Ectodermal cell (in vitro differentiated cells): ENCODE results near the gene INTU.

Experiments
- H3K27ac ChIP-seq: 2 replicates; pipeline ENCODE4 v1.7.0; 2013; ENCODE audit warnings: mild to moderate bottlenecking, low read depth, low read length; ENCODE audit not compliant: insufficient read depth, poor library complexity, severe bottlenecking
- H3K27me3 ChIP-seq: 2 replicates; pipeline ENCODE4 v1.7.0; 2013; ENCODE audit warnings: mild to moderate bottlenecking, low read length; ENCODE audit not compliant: insufficient read depth, control insufficient read depth, poor library complexity, severe bottlenecking
- H3K36me3 ChIP-seq: one replicate; pipeline ENCODE4 v1.7.0; 2013; ENCODE audit warnings: low read length; ENCODE audit not compliant: control insufficient read depth, insufficient read depth
- H3K4me1 ChIP-seq: one replicate; pipeline ENCODE4 v1.7.0; 2013; ENCODE audit warnings: low read length; ENCODE audit not compliant: control insufficient read depth, insufficient read depth
- H3K4me3 ChIP-seq: 2 replicates; pipeline ENCODE4 v1.7.0; 2013; ENCODE audit warnings: low read depth, low read length, control low read depth; ENCODE audit not compliant: insufficient read depth
- H3K9me3 ChIP-seq: 2 replicates; pipeline ENCODE4 v1.7.0; 2013; ENCODE audit warnings: mild to moderate bottlenecking, low read length, moderate library complexity; ENCODE audit not compliant: control insufficient read depth
- WGBS, 2 experiments: methylation state at CpG; one replicate each; pipeline ENCODE4 v1.1.7; 2013; ENCODE audit warnings: missing lambda C conversion rate in 2 of 2; 5-methylcytosine and 5-hydroxymethylcytosine counted together

INTU gene

GRCh38 chr4:127734976-127735375 is 102.2 kb downstream of the INTU start:
- Histone ChIP-seq H3K9me3 (no peaks in the 10 kb centered on the region), H3K4me1 (no peaks in the 10 kb centered on the region), H3K4me3 (no peak overlapping the region), H3K27ac (no peak overlapping the region), H3K27me3 (no peaks in the 10 kb centered on the region), H3K36me3 (no peaks in the 10 kb centered on the region)
- 88 to 98% methylated on average over 2 of the region's 2 CpGs for WGBS, 2 experiments

GRCh38 chr4:127737295-127737694 is 104.5 kb downstream of the INTU start:
- Histone ChIP-seq H3K27me3 (no peaks in the 10 kb centered on the region), H3K4me1 (no peaks in the 10 kb centered on the region), H3K9me3 (no peaks in the 10 kb centered on the region), H3K36me3 (no peaks in the 10 kb centered on the region), H3K4me3 (no peak overlapping the region), H3K27ac (no peak overlapping the region)
- WGBS, 2 experiments = 92 to 94% methylated on average over 4 of the region's 4 CpGs

GRCh38 chr4:127741247-127741646 is 108.5 kb downstream of the INTU start:
- Histone ChIP-seq H3K27me3 (no peaks in the 10 kb centered on the region), H3K36me3 (no peaks in the 10 kb centered on the region), H3K4me1 (no peaks in the 10 kb centered on the region), H3K9me3 (no peaks in the 10 kb centered on the region), H3K27ac (no peak overlapping the region), H3K4me3 (no peak overlapping the region)
- WGBS, 2 experiments = 92 to 95% methylated on average over 1 of the region's 1 CpG

- no peaks in the 10 kb centered on the region for H3K36me3 ChIP-seq
- no peaks in the 10 kb centered on the region for H3K9me3 ChIP-seq
- WGBS, 2 experiments = 93% methylated on average over 4 of the region's 4 CpGs
- H3K27me3 ChIP-seq = no peaks in the 10 kb centered on the region
- H3K4me1 ChIP-seq = no peaks in the 10 kb centered on the region
- no peak overlapping the region for H3K27ac ChIP-seq
- no peak overlapping the region for H3K4me3 ChIP-seq
Measured at GRCh38 chr4:127747883-127748282, 115.1 kb downstream of the INTU start.

DNA sequence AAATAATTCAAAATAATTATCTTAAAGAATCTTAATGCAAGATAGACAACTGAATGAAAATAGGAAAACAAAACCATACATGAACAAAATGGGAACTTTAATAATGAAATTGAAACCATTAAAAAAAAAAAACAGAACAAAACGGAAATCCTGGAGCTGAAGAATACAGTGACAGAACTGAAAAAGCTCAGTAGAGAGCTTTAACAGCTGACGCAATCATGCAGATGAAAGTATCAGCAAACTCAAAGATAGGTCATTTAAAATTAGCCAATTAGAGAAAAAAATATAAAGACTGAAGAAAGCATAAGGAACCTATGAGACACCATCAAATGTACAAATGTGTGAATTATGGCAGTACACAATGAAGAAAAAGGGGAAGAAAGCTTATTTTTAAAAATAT is 116.2 kb downstream of the INTU start:
- Histone ChIP-seq H3K27me3 (no peaks in the 10 kb centered on the region), H3K27ac (no peak overlapping the region), H3K9me3 (no peaks in the 10 kb centered on the region), H3K36me3 (no peaks in the 10 kb centered on the region), H3K4me1 (no peaks in the 10 kb centered on the region), H3K4me3 (no peak overlapping the region)
- 81 to 84% methylated on average over 2 of the region's 2 CpGs for WGBS, 2 experiments

DNA sequence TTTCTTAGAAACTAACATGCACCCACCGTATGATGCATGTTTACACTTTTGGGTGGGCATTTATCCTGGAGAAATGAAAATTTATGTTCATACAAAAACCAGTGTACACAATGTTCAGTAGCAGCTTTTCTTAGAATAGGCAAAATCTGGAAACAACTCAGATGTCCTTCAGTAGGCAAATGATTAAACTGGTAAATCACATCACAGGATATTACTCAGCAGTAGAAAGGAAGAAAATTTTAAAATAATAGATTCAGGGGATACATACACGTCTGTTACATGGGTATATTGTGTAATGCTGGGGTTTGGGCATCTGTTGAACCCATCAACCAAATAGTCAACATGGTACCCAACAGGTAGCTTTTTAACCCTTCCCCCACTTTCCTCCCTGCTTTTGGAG is 124.1 kb downstream of the INTU start:
- 89 to 92% methylated on average over 1 of the region's 2 CpGs for WGBS, 2 experiments

GRCh38 chr4:127759228-127759820 is 126.6 kb downstream of the INTU start:
- Histone ChIP-seq H3K27me3 (no peaks in the 10 kb centered on the region), H3K4me1 (no peaks in the 10 kb centered on the region), H3K36me3 (no peaks in the 10 kb centered on the region), H3K4me3 (no peak overlapping the region), H3K9me3 (no peaks in the 10 kb centered on the region), H3K27ac (no peak overlapping the region)
- WGBS, 2 experiments = 93 to 95% methylated on average over 1 to 2 of the region's 2 CpGs

More for the DNA sequence above, 124.1 kb downstream of the INTU start:
- no peaks in the 10 kb centered on the region for H3K9me3 ChIP-seq
- H3K36me3 ChIP-seq = no peaks in the 10 kb centered on the region
- H3K27me3 ChIP-seq = no peaks in the 10 kb centered on the region
- no peak overlapping the region for H3K4me3 ChIP-seq
- no peaks in the 10 kb centered on the region for H3K4me1 ChIP-seq
- H3K27ac ChIP-seq = no peak overlapping the region

- WGBS, 2 experiments = 94 to 98% methylated on average over 2 of the region's 3 CpGs
- Histone ChIP-seq H3K9me3 (no peaks in the 10 kb centered on the region), H3K4me1 (no peaks in the 10 kb centered on the region), H3K4me3 (no peak overlapping the region), H3K36me3 (no peaks in the 10 kb centered on the region), H3K27ac (no peak overlapping the region), H3K27me3 (no peaks in the 10 kb centered on the region)
Measured at GRCh38 chr4:127759893-127760292, 127.1 kb downstream of the INTU start.

GRCh38 chr4:127771535-127772275 is 138.9 kb downstream of the INTU start:
- Histone ChIP-seq H3K36me3 (no peaks in the 10 kb centered on the region), H3K9me3 (no peaks in the 10 kb centered on the region), H3K27ac (no peak overlapping the region), H3K4me3 (no peak overlapping the region), H3K4me1 (no peaks in the 10 kb centered on the region), H3K27me3 (no peaks in the 10 kb centered on the region)
- WGBS, 2 experiments = 90 to 96% methylated on average over 2 to 4 of the region's 4 CpGs

GRCh38 chr4:127772769-127773671 is 140.3 kb downstream of the INTU start:
- WGBS, 2 experiments = 98 to 99% methylated on average over 9 of the region's 10 CpGs
- H3K4me3 ChIP-seq = no peak overlapping the region
- H3K27ac ChIP-seq = no peak overlapping the region
- no peaks in the 10 kb centered on the region for H3K36me3 ChIP-seq
- H3K4me1 ChIP-seq = peaks cover 4% of the 10 kb centered on the region
- H3K27me3 ChIP-seq = no peaks in the 10 kb centered on the region
- no peaks in the 10 kb centered on the region for H3K9me3 ChIP-seq
